ENCODE results near the gene SPINK14. TPM values are rescaled to one million over a fixed set of nuclear protein-coding genes. Genes with fewer than 3 reads are reported as not detected.

The SPINK14 gene
- total and polyA plus RNA-seq, 2 of the 13 experiments (the other 11 are each of a cell fraction or from before 2014, with no cell fraction given), result not detected

DNA sequence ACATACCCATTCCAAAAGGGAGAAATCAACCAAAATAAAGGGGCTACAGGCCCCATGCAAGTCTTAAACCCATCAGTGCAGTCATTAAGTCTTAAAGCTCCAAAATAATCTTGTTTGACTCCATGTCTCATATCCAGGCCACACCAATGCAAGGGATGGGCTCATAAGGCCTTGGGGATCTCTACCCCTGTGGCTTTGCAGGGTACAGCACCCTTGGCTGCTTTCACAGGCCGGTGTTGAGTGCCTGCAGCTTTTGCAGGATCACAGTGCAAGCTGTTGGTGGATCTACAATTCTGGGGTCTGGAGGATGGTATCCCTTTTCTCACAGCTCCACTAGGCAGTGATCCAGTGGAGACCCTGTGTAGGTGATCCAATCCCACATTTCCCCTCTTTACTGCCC, 5.0 kb upstream of the SPINK14 start:
- ATAC-seq, result peak; percentile 81
- TF ChIP-seq AGO2 (optimal IDR thresholded peaks at IDR 0.05; ENCODE audit: low read depth, low read length), result no peak
- TF ChIP-seq KAT2B (IDR thresholded peaks at IDR 0.05; ENCODE audit: borderline replicate concordance, low read depth, low read length), result no peak
- no peak for TF ChIP-seq MBNL3 (CRISPR knock-in tag; conservative IDR thresholded peaks at IDR 0.05)
- no peak for TF ChIP-seq HMG20A (CRISPR knock-in tag; IDR thresholded peaks at IDR 0.05; ENCODE audit: borderline replicate concordance)
- TF ChIP-seq HNF1B (CRISPR knock-in tag; IDR thresholded peaks at IDR 0.05), result no peak
- no TSS peak for BruUV-seq (replicated peaks)
- Histone ChIP-seq H2AFZ (ENCODE audit: low read length) (no peak overlapping the region), H3K4me1 (ENCODE audit: insufficient read depth, low read length) (no peaks in the 10 kb centered on the region), H3K4me2 (ENCODE audit: low read depth, low read length) (no peak overlapping the region), H3K27ac (ENCODE audit: extremely low read length, insufficient read depth, low read length) (no peak overlapping the region), H3K9me3 (ENCODE audit: low read length) (no peaks in the 10 kb centered on the region), H3K9ac (ENCODE audit: insufficient read depth, low read depth, low read length) (no peak overlapping the region), H3K4me3 (replicated peaks in 1 of 3; ENCODE audit: insufficient read depth in 1 of 3, low read depth in 2 of 3, low read length in 3 of 3) (no peak overlapping the region), H3K27me3 (ENCODE audit: control insufficient read depth in 1 of 2, insufficient read depth in 2 of 2, low read length in 2 of 2) (no peaks in the 10 kb centered on the region), H3K79me2 (ENCODE audit: insufficient read depth, low read length) (no peaks in the 10 kb centered on the region), H4K20me1 (ENCODE audit: insufficient read depth, low read length) (no peaks in the 10 kb centered on the region), H3K36me3 (replicated peaks in 1 of 2; ENCODE audit: control insufficient read depth in 1 of 2, insufficient read depth in 2 of 2, low read length in 2 of 2) (no peaks in the 10 kb centered on the region)
- ChIA-PET CTCF (ENCODE audit: low intra/inter-chr PET ratio, low total read pairs) (no interaction called here), POLR2A (no interaction called here)
- WGBS (ENCODE audit: low lambda C conversion rate), result no CpG with 5 or more reads among the region's 1 CpG
- intact Hi-C loops (cut with micrococcal nuclease; ENCODE audit: unreplicated experiment), result no loop called here
- DNase-seq (ENCODE audit: low spot score), result no peak
- no peak for FAIRE-seq
- in situ Hi-C loops (cut with HindIII; ENCODE audit: extremely low pct_ligation_motif_present, low pct_unique_long_range_greater_than_20kb), result no loop called here

DNA sequence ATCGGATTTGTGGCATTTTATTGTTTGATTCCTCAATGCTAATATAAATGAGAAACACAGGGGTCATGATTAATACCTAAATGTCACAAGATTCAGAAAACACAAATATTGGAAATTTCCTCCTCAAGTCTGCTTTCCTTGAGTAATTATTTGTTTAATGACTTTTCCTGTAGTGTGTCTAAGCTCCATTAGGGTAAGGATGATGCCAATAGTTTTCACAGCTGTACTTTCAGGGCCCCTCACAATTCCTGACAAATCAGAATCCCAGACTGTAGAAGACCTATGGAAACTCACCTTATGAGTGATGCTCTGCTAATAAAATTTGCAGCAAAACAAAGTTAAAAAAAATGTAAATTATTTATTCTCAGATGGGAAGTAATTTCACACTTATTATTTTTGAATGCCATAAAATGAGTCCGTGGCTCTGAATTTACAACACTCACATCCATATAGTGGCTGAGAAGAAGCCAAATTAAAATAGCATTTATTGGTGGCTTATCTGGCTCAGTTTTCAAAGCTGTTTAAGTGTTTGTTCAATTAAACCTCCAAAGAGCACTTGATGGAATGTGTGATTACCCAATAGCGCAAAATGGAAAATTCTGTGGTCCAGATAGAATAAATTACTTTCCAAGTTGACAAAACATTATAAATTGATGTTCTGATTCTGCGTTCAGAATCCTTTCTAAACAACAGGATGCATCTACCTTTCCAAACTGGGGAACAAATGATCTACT, 1.6 kb upstream of the SPINK14 start:
- no peak overlapping the region for H3K4me3 ChIP-seq (replicated peaks in 1 of 3; ENCODE audit: insufficient read depth in 1 of 3, low read depth in 2 of 3, low read length in 3 of 3)
- DNase-seq (ENCODE audit: low spot score) (no peak), FAIRE-seq (no peak), ATAC-seq (no peak)
- no TSS peak for BruUV-seq (replicated peaks)
- no peaks in the 10 kb centered on the region for H3K79me2 ChIP-seq (ENCODE audit: insufficient read depth, low read length)
- no peak overlapping the region for H3K4me2 ChIP-seq (ENCODE audit: low read depth, low read length)
- ChIA-PET CTCF (ENCODE audit: low intra/inter-chr PET ratio, low total read pairs) (no interaction called here), POLR2A (no interaction called here)
- no peaks in the 10 kb centered on the region for H3K9me3 ChIP-seq (ENCODE audit: low read length)
- no peaks in the 10 kb centered on the region for H3K36me3 ChIP-seq (replicated peaks in 1 of 2; ENCODE audit: control insufficient read depth in 1 of 2, insufficient read depth in 2 of 2, low read length in 2 of 2)
- H3K27me3 ChIP-seq (ENCODE audit: control insufficient read depth in 1 of 2, insufficient read depth in 2 of 2, low read length in 2 of 2), result no peaks in the 10 kb centered on the region
- H3K27ac ChIP-seq (ENCODE audit: extremely low read length, insufficient read depth, low read length), result no peak overlapping the region
- intact Hi-C loops (cut with micrococcal nuclease; ENCODE audit: unreplicated experiment), result no loop called here
- in situ Hi-C loops (cut with HindIII; ENCODE audit: extremely low pct_ligation_motif_present, low pct_unique_long_range_greater_than_20kb), result no loop called here
- WGBS (ENCODE audit: low lambda C conversion rate), result 23% methylated on average over 4 of the region's 4 CpGs
- no peaks in the 10 kb centered on the region for H3K4me1 ChIP-seq (ENCODE audit: insufficient read depth, low read length)
- no peak overlapping the region for H3K9ac ChIP-seq (ENCODE audit: insufficient read depth, low read depth, low read length)
- H2AFZ ChIP-seq (ENCODE audit: low read length), result no peak overlapping the region
- H4K20me1 ChIP-seq (ENCODE audit: insufficient read depth, low read length), result no peaks in the 10 kb centered on the region
- no peak for TF ChIP-seq NR1H2 (CRISPR knock-in tag; IDR thresholded peaks at IDR 0.05; ENCODE audit: borderline replicate concordance, low read depth)
- no peak for TF ChIP-seq ZNF773 (CRISPR knock-in tag; IDR thresholded peaks at IDR 0.05; ENCODE audit: borderline replicate concordance)
- TF ChIP-seq SUZ12 (IDR thresholded peaks at IDR 0.05; ENCODE audit: low read depth, low read length), result no peak
- no peak for TF ChIP-seq ZNF136 (CRISPR knock-in tag; IDR thresholded peaks at IDR 0.05; ENCODE audit: low read depth)
- TF ChIP-seq ZNF430 (CRISPR knock-in tag; IDR thresholded peaks at IDR 0.05), result no peak
- TF ChIP-seq YEATS4 (CRISPR knock-in tag; IDR thresholded peaks at IDR 0.05; ENCODE audit: borderline replicate concordance), result no peak
- TF ChIP-seq, protein P1, sequence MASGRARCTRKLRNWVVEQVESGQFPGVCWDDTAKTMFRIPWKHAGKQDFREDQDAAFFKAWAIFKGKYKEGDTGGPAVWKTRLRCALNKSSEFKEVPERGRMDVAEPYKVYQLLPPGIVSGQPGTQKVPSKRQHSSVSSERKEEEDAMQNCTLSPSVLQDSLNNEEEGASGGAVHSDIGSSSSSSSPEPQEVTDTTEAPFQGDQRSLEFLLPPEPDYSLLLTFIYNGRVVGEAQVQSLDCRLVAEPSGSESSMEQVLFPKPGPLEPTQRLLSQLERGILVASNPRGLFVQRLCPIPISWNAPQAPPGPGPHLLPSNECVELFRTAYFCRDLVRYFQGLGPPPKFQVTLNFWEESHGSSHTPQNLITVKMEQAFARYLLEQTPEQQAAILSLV (CRISPR knock-in tag; IDR thresholded peaks at IDR 0.05; ENCODE audit: borderline replicate concordance), result no peak
- TF ChIP-seq, protein P2, sequence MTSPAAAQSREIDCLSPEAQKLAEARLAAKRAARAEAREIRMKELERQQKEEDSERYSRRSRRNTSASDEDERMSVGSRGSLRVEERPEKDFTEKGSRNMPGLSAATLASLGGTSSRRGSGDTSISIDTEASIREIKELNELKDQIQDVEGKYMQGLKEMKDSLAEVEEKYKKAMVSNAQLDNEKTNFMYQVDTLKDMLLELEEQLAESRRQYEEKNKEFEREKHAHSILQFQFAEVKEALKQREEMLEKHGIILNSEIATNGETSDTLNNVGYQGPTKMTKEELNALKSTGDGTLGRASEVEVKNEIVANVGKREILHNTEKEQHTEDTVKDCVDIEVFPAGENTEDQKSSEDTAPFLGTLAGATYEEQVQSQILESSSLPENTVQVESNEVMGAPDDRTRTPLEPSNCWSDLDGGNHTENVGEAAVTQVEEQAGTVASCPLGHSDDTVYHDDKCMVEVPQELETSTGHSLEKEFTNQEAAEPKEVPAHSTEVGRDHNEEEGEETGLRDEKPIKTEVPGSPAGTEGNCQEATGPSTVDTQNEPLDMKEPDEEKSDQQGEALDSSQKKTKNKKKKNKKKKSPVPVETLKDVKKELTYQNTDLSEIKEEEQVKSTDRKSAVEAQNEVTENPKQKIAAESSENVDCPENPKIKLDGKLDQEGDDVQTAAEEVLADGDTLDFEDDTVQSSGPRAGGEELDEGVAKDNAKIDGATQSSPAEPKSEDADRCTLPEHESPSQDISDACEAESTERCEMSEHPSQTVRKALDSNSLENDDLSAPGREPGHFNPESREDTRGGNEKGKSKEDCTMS (CRISPR knock-in tag; conservative IDR thresholded peaks at IDR 0.05), result no peak
- TF ChIP-seq SCMH1 (CRISPR knock-in tag; IDR thresholded peaks at IDR 0.05; ENCODE audit: borderline replicate concordance), result no peak
